ENCODE data around the gene KYNU. TPM values are rescaled to one million over a fixed set of nuclear protein-coding genes. Genes with fewer than 3 reads are reported as not detected.
A peak's percentile ranks its signal among the peaks of the same experiment; 100 is the strongest.

KYNU gene
- total RNA-seq, 4 donors from 2014 or later, result 2.3 to 39.4 (median 19.2) TPM

GRCh38 chr2:142997231-142997630 is 119.8 kb downstream of the KYNU start:
- no peak overlapping the region for H3K27ac ChIP-seq
- no peaks in the 10 kb centered on the region for H3K4me1 ChIP-seq
- no peaks in the 10 kb centered on the region for H3K9me3 ChIP-seq
- TF ChIP-seq CTCF (IDR thresholded peaks at IDR 0.05) (no peak), POLR2A (IDR thresholded peaks at IDR 0.05) (no peak)
- DNase-seq, result no peak
- WGBS, 2 donors, result 78 to 91% methylated on average over 1 of the region's 1 CpG
- no peaks in the 10 kb centered on the region for H3K36me3 ChIP-seq
- intact Hi-C loops (cut with DNase I), result no loop called here
- no peak overlapping the region for H3K4me3 ChIP-seq
- H3K27me3 ChIP-seq, result no peaks in the 10 kb centered on the region

GRCh38 chr2:143000599-143000998 is 123.1 kb downstream of the KYNU start:
- TF ChIP-seq POLR2A (IDR thresholded peaks at IDR 0.05), result no peak
- no peak for TF ChIP-seq CTCF (IDR thresholded peaks at IDR 0.05)
- 94% methylated on average over 2 of the region's 2 CpGs for WGBS, 2 donors
- H3K9me3 ChIP-seq, result no peaks in the 10 kb centered on the region
- intact Hi-C loops (cut with DNase I), result no loop called here
- no peak for DNase-seq
- no peaks in the 10 kb centered on the region for H3K4me1 ChIP-seq
- no peaks in the 10 kb centered on the region for H3K36me3 ChIP-seq
- H3K27me3 ChIP-seq, result no peaks in the 10 kb centered on the region
- no peak overlapping the region for H3K4me3 ChIP-seq
- no peak overlapping the region for H3K27ac ChIP-seq

GRCh38 chr2:143001501-143001900 is 124.0 kb downstream of the KYNU start:
- TF ChIP-seq POLR2A (IDR thresholded peaks at IDR 0.05) (no peak), CTCF (IDR thresholded peaks at IDR 0.05) (no peak)
- Histone ChIP-seq H3K36me3 (no peaks in the 10 kb centered on the region), H3K4me3 (no peak overlapping the region), H3K27ac (no peak overlapping the region), H3K9me3 (no peaks in the 10 kb centered on the region), H3K27me3 (no peaks in the 10 kb centered on the region), H3K4me1 (no peaks in the 10 kb centered on the region)
- no peak for DNase-seq
- intact Hi-C loops (cut with DNase I), result no loop called here
- 83 to 100% methylated on average over 1 of the region's 1 CpG for WGBS, 2 donors

- intact Hi-C loops (cut with DNase I), result no loop called here
- 38 to 42% methylated on average over 4 of the region's 4 CpGs for WGBS, 2 donors
- H3K36me3 ChIP-seq, result no peaks in the 10 kb centered on the region
- no peaks in the 10 kb centered on the region for H3K27me3 ChIP-seq
- H3K9me3 ChIP-seq, result no peaks in the 10 kb centered on the region
- H3K4me1 ChIP-seq, result no peaks in the 10 kb centered on the region
- TF ChIP-seq POLR2A (IDR thresholded peaks at IDR 0.05) (no peak), CTCF (IDR thresholded peaks at IDR 0.05) (no peak)
- no peak overlapping the region for H3K27ac ChIP-seq
- no peak for DNase-seq
- no peak overlapping the region for H3K4me3 ChIP-seq
Measured at GRCh38 chr2:143015656-143016055, 138.2 kb downstream of the KYNU start.

DNA sequence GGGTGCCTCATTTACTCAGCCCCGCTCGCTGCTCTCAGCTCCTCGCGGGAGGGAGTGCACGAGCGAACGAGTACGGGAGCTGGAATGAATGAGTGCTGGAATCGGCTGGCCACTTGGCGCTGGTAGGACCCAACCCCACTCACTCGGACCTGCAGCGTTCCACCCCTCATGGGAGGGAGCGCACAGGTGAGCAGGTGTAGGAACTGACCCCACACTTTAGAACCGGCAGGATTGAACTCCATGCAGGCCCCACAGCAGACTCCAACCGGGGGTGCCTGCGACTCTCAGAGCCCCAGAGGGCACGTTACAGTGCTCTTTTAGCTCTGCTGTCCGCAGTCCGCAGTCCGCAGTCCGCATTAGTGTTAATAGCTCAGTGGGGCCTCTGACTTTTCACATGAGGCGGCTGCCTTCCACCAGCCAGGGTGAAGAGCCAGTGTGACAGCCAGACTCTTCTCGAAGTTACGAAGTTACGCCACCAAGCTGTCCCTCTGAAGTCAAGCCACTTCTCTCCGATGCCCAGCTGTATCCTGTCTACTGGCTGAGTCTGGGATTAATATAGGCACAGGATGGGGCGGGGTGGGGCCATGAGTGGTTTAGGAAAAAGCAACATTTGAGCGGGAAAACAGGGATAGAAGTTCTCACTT is 149.1 kb downstream of the KYNU start:
- intact Hi-C loops (cut with DNase I), result no loop called here
- Histone ChIP-seq H3K4me3 (peak overlapping the region in 1 of 4 donors; percentile 24), H3K9me3 (no peaks in the 10 kb centered on the region), H3K4me1 (no peaks in the 10 kb centered on the region), H3K27ac (no peak overlapping the region), H3K36me3 (no peaks in the 10 kb centered on the region), H3K27me3 (peaks cover 0 to 10% (median 0%) of the 10 kb centered on the region in 4 donors)
- 57 to 61% methylated on average over 11 to 18 of the region's 28 CpGs for WGBS, 2 donors
- no peak for TF ChIP-seq CTCF (IDR thresholded peaks at IDR 0.05)
- TF ChIP-seq POLR2A (IDR thresholded peaks at IDR 0.05), result no peak
- DNase-seq, result no peak

All from esophagus squamous epithelium (tissue), 5 donors.